ENCODE data around the gene SENP3. TPM values are rescaled to one million over a fixed set of nuclear protein-coding genes. Genes with fewer than 3 reads are reported as not detected.

SENP3 gene
- polyA plus RNA-seq, 1 donor (not counting 4 experiments of a cell fraction or from before 2014, with no cell fraction given): 99.1 TPM

GRCh38 chr17:7557147-7557764 is 4.5 kb upstream of the SENP3 start:
- H3K27ac ChIP-seq (ENCODE audit: control insufficient read depth, insufficient read depth, low read length): no peak overlapping the region
- no peak for FAIRE-seq

GRCh38 chr17:7557775-7558543 is 3.8 kb upstream of the SENP3 start:
- DNase-seq (ENCODE audit: low read depth, low spot score): no peak
- no peaks in the 10 kb centered on the region for H3K36me3 ChIP-seq (ENCODE audit: control insufficient read depth in 2 of 2, extremely low read depth in 1 of 2, insufficient read depth in 2 of 2, low read length in 2 of 2)
- H2AFZ ChIP-seq (ENCODE audit: control insufficient read depth, low read length): peak overlapping the region; percentile 87
- H3K27ac ChIP-seq (ENCODE audit: control insufficient read depth, insufficient read depth, low read length): peak overlapping the region; percentile 49
- H3K4me1 ChIP-seq (ENCODE audit: control insufficient read depth, extremely low read depth, insufficient read depth, low read length): peaks cover 37% of the 10 kb centered on the region
- H3K9me1 ChIP-seq (ENCODE audit: control insufficient read depth, extremely low read depth, insufficient read depth, low read length): no peaks in the 10 kb centered on the region
- no peaks in the 10 kb centered on the region for H4K20me1 ChIP-seq (ENCODE audit: control insufficient read depth, extremely low read depth, insufficient read depth, low read length)
- dilution Hi-C loops (cut with MboI; ENCODE audit: extremely low pct_ligation_motif_present, low sequenced_read_pairs): no loop called here
- TF ChIP-seq CTCF (optimal IDR thresholded peaks at IDR 0.05 in 1 of 3, IDR thresholded peaks at IDR 0.05 in 1 of 3, conservative IDR thresholded peaks at IDR 0.05 in 1 of 3; ENCODE audit: extremely low read depth in 1 of 3, insufficient read depth in 2 of 3, low read length in 3 of 3) (no peak), EZH2 (IDR thresholded peaks at IDR 0.05; ENCODE audit: low read length) (no peak)
- H3K9ac ChIP-seq (ENCODE audit: control insufficient read depth, extremely low read depth, insufficient read depth, low read length): peak overlapping the region; percentile 75
- H3K4me3 ChIP-seq (ENCODE audit: control insufficient read depth in 2 of 3, extremely low read depth in 1 of 3, insufficient read depth in 2 of 3, low read depth in 1 of 3, low read length in 3 of 3): peak overlapping the region; percentile 12 to 50 (median 29)
- no peaks in the 10 kb centered on the region for H3K9me3 ChIP-seq (ENCODE audit: control insufficient read depth, low read depth, low read length)
- no peaks in the 10 kb centered on the region for H3K27me3 ChIP-seq (ENCODE audit: control insufficient read depth, extremely low read depth, insufficient read depth, low read length)
- H3K79me2 ChIP-seq (ENCODE audit: control insufficient read depth, insufficient read depth, low read length): peaks cover 11% of the 10 kb centered on the region
- peak; percentile 44 for FAIRE-seq
- H3K4me2 ChIP-seq (ENCODE audit: control insufficient read depth, extremely low read depth, insufficient read depth, low read depth, low read length): peak overlapping the region; percentile 84

More at GRCh38 chr17:7557147-7557764, 4.5 kb upstream of the SENP3 start:
- H2AFZ ChIP-seq (ENCODE audit: control insufficient read depth, low read length): no peak overlapping the region
- no peak for TF ChIP-seq CTCF (optimal IDR thresholded peaks at IDR 0.05 in 1 of 3, IDR thresholded peaks at IDR 0.05 in 1 of 3, conservative IDR thresholded peaks at IDR 0.05 in 1 of 3; ENCODE audit: extremely low read depth in 1 of 3, insufficient read depth in 2 of 3, low read length in 3 of 3)
- no peak for TF ChIP-seq EZH2 (IDR thresholded peaks at IDR 0.05; ENCODE audit: low read length)
- H3K9me3 ChIP-seq (ENCODE audit: control insufficient read depth, low read depth, low read length): no peaks in the 10 kb centered on the region
- no peaks in the 10 kb centered on the region for H4K20me1 ChIP-seq (ENCODE audit: control insufficient read depth, extremely low read depth, insufficient read depth, low read length)
- H3K4me3 ChIP-seq (ENCODE audit: control insufficient read depth in 2 of 3, extremely low read depth in 1 of 3, insufficient read depth in 2 of 3, low read depth in 1 of 3, low read length in 3 of 3): no peak overlapping the region
- no peak overlapping the region for H3K4me2 ChIP-seq (ENCODE audit: control insufficient read depth, extremely low read depth, insufficient read depth, low read depth, low read length)
- no peak for DNase-seq (ENCODE audit: low read depth, low spot score)
- H3K9ac ChIP-seq (ENCODE audit: control insufficient read depth, extremely low read depth, insufficient read depth, low read length): no peak overlapping the region
- H3K9me1 ChIP-seq (ENCODE audit: control insufficient read depth, extremely low read depth, insufficient read depth, low read length): no peaks in the 10 kb centered on the region
- peaks cover 32% of the 10 kb centered on the region for H3K4me1 ChIP-seq (ENCODE audit: control insufficient read depth, extremely low read depth, insufficient read depth, low read length)
- H3K36me3 ChIP-seq (ENCODE audit: control insufficient read depth in 2 of 2, extremely low read depth in 1 of 2, insufficient read depth in 2 of 2, low read length in 2 of 2): no peaks in the 10 kb centered on the region
- H3K27me3 ChIP-seq (ENCODE audit: control insufficient read depth, extremely low read depth, insufficient read depth, low read length): no peaks in the 10 kb centered on the region
- peaks cover 4% of the 10 kb centered on the region for H3K79me2 ChIP-seq (ENCODE audit: control insufficient read depth, insufficient read depth, low read length)
- dilution Hi-C loops (cut with MboI; ENCODE audit: extremely low pct_ligation_motif_present, low sequenced_read_pairs): no loop called here
